Measurements from ENCODE around the gene HMGB4. TPM values are rescaled to one million over a fixed set of nuclear protein-coding genes. Genes with fewer than 3 reads are reported as not detected.

HMGB4 gene
- total RNA-seq, 4 donors from 2014 or later, result not detected

GRCh38 chr1:33826311-33826710 lies 37.6 kb upstream of the HMGB4 start:
- Histone ChIP-seq H3K27ac (no peak overlapping the region), H3K27me3 (peaks cover 5% of the 10 kb centered on the region), H3K9me3 (no peaks in the 10 kb centered on the region), H3K4me3 (no peak overlapping the region), H3K4me1 (no peaks in the 10 kb centered on the region), H3K36me3 (no peaks in the 10 kb centered on the region)
- TF ChIP-seq POLR2A (IDR thresholded peaks at IDR 0.05) (no peak), EP300 (IDR thresholded peaks at IDR 0.05; ENCODE audit: low read depth) (no peak), POLR2AphosphoS5 (IDR thresholded peaks at IDR 0.05) (no peak), CTCF (IDR thresholded peaks at IDR 0.05) (no peak)
- intact Hi-C loops (cut with DNase I; ENCODE audit: low total_unique reads), result no loop called here
- in situ Hi-C loops (cut with MboI; ENCODE audit: low pct_ligation_motif_present in 1 of 4, low pct_unique_long_range_greater_than_20kb in 1 of 4, low sequenced_read_pairs in 3 of 4), result no loop called here
- DNase-seq, result no peak

- 80% methylated on average over 5 of the region's 5 CpGs; no CpG with 5 or more reads in 1 of the 2 donors for WGBS, 2 donors (ENCODE audit: low coverage in 1 of 2)
- intact Hi-C loops (cut with DNase I; ENCODE audit: low total_unique reads), result no loop called here
- TF ChIP-seq POLR2AphosphoS5 (IDR thresholded peaks at IDR 0.05) (no peak), CTCF (IDR thresholded peaks at IDR 0.05) (no peak), EP300 (IDR thresholded peaks at IDR 0.05; ENCODE audit: low read depth) (no peak), POLR2A (IDR thresholded peaks at IDR 0.05) (no peak)
Measured at GRCh38 chr1:33826711-33827110, 37.2 kb upstream of the HMGB4 start.

GRCh38 chr1:33828059-33828458 lies 35.8 kb upstream of the HMGB4 start:
- in situ Hi-C loops (cut with MboI; ENCODE audit: low pct_ligation_motif_present in 1 of 4, low pct_unique_long_range_greater_than_20kb in 1 of 4, low sequenced_read_pairs in 3 of 4), result no loop called here
- TF ChIP-seq CTCF (IDR thresholded peaks at IDR 0.05) (no peak), POLR2AphosphoS5 (IDR thresholded peaks at IDR 0.05) (no peak), POLR2A (IDR thresholded peaks at IDR 0.05) (no peak)

More at GRCh38 chr1:33826711-33827110, 37.2 kb upstream of the HMGB4 start:
- DNase-seq, result no peak
- in situ Hi-C loops (cut with MboI; ENCODE audit: low pct_ligation_motif_present in 1 of 4, low pct_unique_long_range_greater_than_20kb in 1 of 4, low sequenced_read_pairs in 3 of 4), result no loop called here
- no peaks in the 10 kb centered on the region for H3K4me1 ChIP-seq
- H3K36me3 ChIP-seq, result no peaks in the 10 kb centered on the region
- H3K4me3 ChIP-seq, result no peak overlapping the region
- no peaks in the 10 kb centered on the region for H3K9me3 ChIP-seq
- H3K27ac ChIP-seq, result no peak overlapping the region
- peaks cover 5% of the 10 kb centered on the region for H3K27me3 ChIP-seq

GRCh38 chr1:33828654-33829053 lies 35.2 kb upstream of the HMGB4 start:
- no peaks in the 10 kb centered on the region for H3K4me1 ChIP-seq
- no peak overlapping the region for H3K4me3 ChIP-seq
- TF ChIP-seq POLR2AphosphoS5 (IDR thresholded peaks at IDR 0.05) (no peak), EP300 (IDR thresholded peaks at IDR 0.05; ENCODE audit: low read depth) (no peak), POLR2A (IDR thresholded peaks at IDR 0.05) (no peak), CTCF (IDR thresholded peaks at IDR 0.05) (no peak)
- H3K9me3 ChIP-seq, result no peaks in the 10 kb centered on the region
- in situ Hi-C loops (cut with MboI; ENCODE audit: low pct_ligation_motif_present in 1 of 4, low pct_unique_long_range_greater_than_20kb in 1 of 4, low sequenced_read_pairs in 3 of 4), result no loop called here
- no peaks in the 10 kb centered on the region for H3K27me3 ChIP-seq
- H3K36me3 ChIP-seq, result no peaks in the 10 kb centered on the region
- no peak overlapping the region for H3K27ac ChIP-seq
- 74 to 85% methylated on average over 2 to 5 of the region's 5 CpGs for WGBS, 2 donors (ENCODE audit: low coverage in 1 of 2)
- DNase-seq, result no peak
- intact Hi-C loops (cut with DNase I; ENCODE audit: low total_unique reads), result no loop called here

More at GRCh38 chr1:33828059-33828458, 35.8 kb upstream of the HMGB4 start:
- no peaks in the 10 kb centered on the region for H3K4me1 ChIP-seq
- 54 to 63% methylated on average over 4 to 5 of the region's 5 CpGs for WGBS, 2 donors (ENCODE audit: low coverage in 1 of 2)
- no peak overlapping the region for H3K4me3 ChIP-seq
- no peak overlapping the region for H3K27ac ChIP-seq
- no peak for DNase-seq
- H3K9me3 ChIP-seq, result no peaks in the 10 kb centered on the region
- H3K27me3 ChIP-seq, result peaks cover 2% of the 10 kb centered on the region
- intact Hi-C loops (cut with DNase I; ENCODE audit: low total_unique reads), result no loop called here
- H3K36me3 ChIP-seq, result no peaks in the 10 kb centered on the region
